ENCODE measurements around the gene TOR4A.
"Not testable (repeated sequence)": the region's sequence is repeated elsewhere in the genome, so short reads cannot be mapped to it uniquely, and the experiment has no call there.

Gene TOR4A

DNA sequence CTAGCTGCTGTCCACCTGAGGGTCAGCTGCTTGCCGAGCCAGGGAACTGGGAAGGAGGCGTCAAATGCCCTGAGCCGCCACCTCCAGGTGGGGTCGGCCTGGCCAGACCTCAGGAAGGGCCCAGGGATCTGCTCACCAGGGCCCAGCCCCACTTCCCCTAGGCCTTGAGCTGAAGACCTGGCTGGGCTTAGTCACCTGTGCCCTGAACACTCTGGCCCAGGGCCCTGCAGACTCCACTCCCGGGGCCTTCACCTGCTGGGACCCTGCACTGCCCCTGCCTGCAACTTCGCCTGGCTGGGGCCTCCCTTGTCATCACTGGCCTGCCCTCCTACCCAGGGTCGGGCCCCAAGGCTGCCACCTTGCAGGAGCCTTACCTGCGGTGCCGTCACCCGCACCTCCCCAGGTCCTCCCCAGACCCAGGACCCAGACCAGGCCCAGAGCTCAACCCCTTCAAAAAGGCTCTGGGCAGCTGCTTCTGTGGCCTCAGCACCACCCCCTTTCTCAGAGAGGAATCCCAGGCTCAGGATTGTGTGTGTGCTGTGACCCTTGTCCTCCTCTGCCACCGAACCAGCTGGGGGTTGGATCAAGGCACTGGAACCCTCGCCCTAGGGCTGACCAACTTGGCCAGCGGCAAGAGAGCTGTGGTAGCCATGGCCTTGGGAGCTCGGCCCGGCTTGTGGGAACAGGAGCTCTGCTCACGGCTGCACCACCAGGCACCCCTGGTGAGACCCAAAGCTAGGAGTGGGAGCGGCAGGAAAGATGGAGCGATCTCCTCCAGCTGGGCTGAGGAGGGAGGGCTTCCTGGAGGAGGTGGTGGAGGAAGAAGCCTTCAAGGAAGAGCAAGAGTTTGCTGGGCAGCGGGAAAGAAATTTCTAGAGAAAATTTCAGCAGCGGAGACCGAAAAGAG lies 23.6 kb upstream of the TOR4A start:
- DNase-seq: no peak

DNA sequence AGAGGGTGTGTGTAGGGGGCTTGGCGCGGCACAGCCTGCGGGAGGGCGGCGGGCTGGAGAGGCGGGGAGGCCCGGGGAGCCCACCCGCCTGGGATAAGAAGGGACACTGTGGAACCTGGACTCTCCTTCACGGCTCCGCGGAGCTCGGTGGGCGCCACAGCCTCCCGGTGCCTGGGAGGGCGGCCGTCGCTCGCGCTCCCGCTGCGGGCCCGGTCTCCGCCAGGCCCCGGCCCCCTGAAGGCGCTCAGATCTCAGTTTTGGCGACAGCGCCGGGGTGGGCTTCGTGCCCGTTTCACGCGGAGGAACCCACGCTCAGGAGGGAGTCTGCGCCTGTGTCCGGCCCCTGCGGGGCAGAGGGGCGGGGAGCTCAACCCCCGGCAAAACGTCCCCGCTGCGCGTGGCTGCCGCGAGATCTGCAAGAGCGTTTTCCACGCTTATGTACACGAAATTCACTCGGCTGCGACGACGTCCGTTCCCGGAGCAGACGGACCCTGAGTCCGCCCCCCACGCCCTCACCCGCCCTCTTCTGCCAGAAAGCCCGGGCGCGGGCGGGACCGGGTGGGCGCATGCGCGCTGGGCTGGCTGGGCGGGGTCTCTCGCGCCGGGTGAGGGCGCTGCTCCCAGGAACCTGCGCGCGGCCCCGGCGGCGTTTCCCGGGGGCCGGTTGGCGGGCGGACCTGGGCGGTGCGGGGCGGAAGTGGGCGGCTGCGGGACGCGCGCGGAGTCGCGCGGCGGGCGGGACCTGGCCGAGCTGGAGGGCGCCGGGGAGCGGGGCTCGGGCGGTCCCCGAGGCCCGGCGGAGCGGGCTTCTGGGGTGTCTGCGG lies 22.7 kb upstream of the TOR4A start, which contains the start of gene NELFB:
Gene NELFB (plus strand): TSS at position 704 of the 824 bp plus-strand sequence.
- DNase-seq: peak; percentile 43

DNA sequence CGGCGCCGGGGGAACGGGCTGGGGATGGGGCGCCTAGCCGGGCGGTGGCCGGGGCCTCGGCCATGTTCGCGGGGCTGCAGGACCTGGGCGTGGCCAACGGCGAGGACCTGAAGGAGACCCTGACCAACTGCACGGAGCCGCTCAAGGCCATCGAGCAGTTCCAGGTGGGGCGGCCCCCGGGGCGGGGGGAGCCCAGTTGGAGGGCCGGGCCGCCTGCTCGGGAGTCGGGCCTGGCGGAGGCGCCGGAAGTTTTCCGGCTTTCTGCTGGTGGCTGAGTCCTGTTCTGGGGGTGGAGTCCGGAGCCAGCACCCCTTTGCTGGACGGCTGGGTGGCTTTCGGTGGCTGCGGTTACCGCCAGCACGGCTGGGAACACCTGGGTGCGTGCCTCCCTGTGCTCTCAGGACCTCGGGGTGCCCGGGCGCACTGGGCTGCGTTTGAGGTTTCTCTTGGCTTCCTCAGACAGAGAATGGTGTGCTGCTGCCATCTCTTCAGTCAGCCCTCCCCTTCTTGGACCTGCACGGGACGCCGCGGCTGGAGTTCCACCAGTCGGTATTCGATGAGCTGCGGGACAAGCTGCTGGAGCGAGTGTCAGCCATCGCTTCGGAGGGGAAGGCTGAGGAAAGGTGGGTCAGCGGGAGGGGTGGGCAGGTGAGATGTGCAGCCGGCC lies 21.9 kb upstream of the TOR4A start:
- DNase-seq: no peak

DNA sequence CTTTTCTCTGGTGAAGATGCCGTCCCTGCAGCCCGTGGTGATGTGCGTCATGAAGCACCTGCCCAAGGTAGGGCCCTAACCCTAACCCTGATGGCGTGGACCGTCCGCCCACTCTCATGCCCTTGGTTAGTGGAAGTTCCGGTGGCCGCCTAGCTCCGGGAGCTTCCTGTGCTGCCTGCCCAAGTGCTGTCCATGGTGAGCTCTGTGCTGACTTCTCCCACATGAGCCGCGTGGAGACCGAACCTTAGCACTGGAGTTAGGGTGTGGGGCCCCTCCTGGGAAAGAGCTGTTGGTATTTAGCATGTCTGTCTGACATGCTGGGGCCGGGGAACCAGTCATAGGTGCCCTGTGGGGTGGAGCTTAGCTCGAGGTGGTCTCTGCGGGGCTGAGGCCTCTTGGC lies 21.2 kb upstream of the TOR4A start:
- DNase-seq: no peak

DNA sequence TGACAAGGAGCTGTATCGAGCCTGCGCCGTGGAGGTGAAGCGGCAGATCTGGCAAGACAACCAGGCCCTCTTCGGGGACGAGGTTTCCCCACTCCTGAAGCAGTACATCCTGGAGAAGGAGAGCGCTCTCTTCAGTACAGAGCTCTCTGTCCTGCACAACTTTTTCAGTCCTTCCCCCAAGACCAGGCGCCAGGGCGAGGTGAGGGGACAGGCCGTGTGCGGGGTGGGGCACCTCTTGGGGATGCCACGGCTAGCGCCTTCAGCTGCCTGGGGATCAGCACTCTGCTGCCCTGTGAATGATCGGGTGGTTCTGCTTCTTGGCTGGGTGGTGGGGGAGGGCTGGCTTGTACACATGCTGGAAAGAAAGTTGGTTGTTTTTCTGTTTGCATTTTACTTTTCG lies 20.7 kb upstream of the TOR4A start:
- no peak for DNase-seq

DNA sequence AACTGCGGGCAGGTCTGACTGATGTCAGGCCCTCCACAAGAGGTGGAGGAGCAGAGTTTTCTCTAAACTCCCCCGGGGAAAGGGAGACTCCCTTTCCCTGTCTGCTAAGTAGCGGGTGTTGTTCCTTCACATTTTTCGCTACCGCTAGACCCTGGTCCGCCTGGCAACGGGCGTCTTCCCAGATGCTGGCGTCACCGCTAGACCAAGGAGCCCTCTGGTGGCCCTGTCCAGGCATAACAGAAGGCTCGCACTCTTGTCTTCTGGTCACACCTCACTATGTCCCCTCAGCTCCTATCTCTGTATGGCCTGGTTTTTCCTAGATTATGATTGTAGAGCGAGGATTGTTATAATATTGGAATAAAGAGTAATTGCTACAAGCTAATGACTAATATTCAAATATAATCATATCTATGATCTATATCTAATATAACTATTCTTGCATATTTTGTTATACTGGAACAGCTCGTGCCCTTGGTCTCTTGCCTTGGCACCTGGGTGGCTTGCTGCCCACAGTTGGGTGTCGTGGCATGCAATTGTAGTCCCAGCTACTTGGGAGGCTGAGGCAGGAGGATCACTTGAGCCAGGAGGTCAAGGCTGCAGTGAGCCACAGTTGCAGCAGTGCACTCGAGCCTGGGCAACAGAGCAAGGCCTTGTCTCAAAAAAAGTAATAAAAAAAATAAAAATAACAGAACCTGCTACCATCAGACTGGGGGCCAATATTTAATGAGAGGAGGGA lies 15.2 kb upstream of the TOR4A start:
- not testable (repeated sequence) for DNase-seq

DNA sequence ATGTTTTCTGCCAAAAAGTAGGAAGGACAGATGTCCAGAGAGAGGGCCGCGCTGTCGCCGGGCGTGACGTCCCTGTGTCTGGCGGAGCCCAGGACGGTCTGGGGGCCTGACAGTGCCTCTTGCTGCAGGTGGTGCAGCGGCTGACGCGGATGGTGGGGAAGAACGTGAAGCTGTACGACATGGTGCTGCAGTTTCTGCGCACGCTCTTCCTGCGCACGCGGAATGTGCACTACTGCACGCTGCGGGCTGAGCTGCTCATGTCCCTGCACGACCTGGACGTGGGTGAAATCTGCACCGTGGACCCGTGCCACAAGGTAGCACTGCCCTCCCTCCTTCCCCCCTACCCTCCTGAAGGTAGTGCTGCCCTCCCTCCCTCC lies 14.6 kb upstream of the TOR4A start:
- DNase-seq: no peak

DNA sequence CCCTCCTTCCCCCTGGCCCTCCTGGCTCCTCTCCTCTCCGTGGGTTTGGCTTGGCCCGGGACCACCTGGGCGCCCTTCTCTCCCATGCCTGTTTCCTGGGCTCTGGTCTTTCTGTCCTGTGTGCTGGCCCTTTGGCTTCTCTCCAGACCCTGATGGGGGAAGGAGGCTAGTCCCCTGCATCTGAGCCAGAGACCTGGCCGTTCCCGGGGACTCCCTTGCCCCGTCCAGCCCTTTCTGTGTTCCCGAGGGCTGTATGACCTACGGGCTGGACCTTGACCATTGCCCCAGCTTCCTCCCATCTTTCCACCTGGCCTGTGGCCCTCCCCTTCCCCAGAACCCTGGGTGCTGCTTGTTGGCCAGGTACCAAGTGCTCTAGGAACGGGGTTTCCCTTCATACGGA lies 14.0 kb upstream of the TOR4A start:
- no peak for DNase-seq

DNA sequence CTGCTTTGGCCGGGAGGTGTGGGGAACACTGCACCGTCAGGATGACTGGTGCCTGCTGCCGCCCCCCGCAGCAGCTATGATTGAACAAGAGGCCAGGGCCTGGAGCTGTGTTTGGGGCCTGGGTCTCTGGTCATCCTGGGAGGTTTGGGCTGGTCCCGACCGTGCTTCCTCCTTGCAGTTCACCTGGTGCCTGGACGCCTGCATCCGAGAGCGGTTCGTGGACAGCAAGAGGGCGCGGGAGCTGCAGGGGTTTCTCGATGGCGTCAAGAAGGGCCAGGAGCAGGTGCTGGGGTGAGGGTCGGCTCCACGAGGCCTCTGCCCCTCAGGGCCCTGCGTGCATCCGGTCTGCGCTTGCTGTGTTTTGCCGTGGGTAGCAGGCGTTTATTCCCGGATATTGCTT lies 13.5 kb upstream of the TOR4A start:
- no peak for DNase-seq

DNA sequence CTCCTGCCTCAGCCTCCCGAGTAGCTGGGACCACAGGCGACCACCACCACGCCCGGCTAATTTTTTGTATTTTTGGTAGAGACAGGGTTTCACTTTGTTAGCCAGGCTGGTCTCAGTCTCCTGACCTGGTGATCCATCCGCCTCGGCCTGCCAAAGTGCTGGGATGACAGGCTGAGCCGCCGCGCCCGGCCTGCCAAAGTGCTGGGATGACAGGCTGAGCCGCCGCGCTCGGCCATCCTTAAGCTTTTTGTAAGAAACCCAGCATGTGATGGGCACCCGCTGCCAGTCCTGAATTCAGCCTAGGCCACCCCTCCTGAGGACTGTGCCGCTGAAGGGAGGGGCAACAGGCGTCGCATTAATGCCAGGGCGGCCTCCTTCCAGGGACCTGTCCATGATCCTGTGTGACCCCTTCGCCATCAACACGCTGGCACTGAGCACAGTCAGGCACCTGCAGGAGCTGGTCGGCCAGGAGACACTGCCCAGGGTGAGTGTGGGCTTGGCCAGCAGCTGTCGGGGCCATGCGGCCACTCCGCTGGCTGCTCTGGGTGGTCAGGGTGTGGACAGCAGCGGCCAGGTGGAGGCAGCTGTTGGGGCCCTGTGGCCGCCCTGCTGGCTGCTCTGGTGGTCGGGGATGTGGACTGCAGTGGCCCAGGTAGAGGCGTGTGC lies 11.9 kb upstream of the TOR4A start:
- no peak for DNase-seq

DNA sequence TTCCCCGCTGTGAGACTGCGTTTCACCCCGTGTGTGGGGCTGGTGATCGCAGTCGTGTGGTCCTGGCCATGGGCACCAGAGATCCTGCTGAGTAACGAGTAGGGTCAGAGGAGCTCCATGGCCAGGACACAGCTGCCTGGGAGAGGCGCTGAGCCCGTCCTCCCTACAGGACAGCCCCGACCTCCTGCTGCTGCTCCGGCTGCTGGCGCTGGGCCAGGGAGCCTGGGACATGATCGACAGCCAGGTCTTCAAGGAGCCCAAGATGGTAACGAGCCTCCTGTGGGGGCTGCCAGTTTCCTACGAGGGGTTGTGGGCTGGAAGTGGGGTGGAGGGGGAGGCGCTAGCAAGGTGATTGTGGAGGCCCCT lies 11.4 kb upstream of the TOR4A start:
- no peak for DNase-seq

DNA sequence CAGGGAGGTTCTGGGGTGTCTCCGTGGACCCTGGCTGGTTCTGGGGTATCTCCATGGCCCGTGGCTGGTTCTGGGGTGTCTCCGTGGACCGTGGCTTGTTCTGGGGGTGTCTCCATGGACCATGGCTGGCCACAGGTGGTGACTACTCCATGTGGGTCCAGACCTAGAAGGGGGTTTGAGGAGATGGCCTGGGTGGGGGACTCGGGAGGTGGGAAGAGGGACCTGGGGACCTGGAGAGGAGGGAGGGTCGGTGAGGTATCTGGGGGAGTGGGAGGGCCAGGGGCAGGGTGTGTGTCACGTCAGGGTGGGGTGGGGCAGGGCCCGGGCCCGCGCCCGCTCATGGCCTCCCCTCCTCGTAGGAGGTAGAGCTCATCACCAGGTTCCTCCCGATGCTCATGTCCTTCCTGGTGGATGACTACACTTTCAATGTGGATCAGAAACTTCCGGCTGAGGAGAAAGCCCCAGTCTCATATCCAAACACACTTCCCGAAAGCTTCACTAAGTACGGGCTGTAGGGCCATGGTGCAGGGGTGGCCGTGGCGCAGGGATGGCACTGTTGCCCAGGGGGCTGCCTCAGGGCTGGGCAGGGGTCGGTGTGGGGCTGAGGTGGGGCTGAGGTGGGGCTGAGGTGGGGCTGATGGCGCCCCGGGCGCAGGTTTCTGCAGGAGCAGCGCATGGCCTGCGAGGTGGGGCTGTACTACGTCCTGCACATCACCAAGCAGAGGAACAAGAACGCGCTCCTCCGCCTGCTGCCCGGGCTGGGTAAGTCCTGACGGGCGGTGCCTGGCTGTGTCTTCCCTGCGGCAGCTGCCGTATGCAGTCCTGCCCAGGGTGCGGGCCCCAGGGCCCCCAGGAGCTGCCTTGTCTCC lies 10.7 kb upstream of the TOR4A start:
- no peak for DNase-seq

DNA sequence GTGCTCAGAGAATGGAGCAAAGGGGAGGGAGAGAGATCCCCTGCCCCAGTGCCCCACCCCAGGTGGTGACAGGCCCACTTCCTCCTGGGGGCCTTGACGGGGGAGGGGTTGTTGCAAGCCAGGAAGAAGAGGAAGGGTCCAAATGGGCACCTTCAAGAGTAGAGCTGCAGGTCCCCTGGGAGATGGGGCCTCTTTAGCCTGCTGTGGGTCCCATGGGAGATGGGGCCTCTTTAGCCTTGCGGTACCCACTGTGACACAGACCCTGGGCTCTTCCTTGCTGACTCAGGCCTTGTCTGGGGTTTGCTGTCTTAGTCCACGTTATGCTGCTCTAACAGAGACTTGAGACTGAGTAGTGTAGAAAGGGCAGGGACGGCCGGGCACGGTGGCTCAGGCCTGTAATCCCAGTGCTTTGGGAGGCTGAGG lies 9.6 kb upstream of the TOR4A start:
- no peak for DNase-seq

DNA sequence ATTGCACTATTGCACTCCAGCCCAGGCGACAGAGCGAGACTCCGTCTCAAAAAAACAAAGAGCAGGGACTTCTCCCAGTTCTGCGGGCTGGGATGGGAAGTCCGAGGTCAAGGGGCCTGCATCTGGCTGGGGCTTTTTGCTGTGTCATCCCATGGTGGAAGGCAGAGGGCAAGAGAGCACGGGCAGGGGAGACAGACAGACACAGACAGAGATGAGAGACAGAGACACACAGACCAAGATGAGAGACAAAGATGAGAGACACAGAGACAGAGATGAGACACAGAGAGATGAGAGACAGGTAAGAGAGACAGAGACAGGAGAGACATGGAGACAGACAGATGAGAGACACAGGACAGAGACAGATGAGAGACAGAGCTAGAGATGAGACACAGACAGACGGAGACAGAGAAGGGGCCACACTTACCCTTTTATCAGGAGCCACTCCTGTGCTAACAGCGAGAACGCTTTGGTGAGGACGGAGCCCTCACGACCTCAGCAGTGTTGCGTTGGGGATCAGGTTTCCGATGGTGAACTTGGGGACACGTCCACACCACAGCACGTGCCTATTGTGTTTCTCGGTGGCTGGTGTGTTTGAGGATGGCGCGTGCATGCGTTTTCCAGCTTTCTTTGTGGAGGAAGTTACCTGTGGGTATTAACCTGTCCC lies 8.9 kb upstream of the TOR4A start:
- DNase-seq: no peak

DNA sequence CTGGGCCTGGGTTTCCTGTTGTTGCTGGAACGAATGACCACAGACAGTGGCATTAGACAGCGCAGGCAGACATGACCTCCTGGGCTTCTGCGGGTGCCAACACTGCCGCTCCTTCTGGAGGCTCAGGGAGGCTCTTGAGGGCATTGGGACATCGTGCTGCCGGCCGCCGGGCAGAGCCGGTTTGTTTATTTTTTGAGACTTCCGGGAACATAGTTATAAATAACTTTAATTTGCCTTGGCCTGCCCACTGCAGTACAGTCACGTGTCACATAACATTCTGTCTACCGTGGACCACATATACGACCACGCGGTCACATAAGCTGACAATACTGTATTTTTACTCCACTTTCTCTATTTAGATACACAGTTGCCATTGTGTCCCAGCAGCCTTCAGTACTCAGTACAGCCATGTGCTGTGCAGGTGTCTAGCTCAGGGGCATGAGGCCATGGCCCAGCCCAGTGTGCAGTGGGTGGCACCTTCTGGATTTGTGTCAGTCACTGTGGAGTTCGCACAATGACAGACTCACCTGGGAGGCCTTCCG lies 8.2 kb upstream of the TOR4A start:
- DNase-seq: no peak

DNA sequence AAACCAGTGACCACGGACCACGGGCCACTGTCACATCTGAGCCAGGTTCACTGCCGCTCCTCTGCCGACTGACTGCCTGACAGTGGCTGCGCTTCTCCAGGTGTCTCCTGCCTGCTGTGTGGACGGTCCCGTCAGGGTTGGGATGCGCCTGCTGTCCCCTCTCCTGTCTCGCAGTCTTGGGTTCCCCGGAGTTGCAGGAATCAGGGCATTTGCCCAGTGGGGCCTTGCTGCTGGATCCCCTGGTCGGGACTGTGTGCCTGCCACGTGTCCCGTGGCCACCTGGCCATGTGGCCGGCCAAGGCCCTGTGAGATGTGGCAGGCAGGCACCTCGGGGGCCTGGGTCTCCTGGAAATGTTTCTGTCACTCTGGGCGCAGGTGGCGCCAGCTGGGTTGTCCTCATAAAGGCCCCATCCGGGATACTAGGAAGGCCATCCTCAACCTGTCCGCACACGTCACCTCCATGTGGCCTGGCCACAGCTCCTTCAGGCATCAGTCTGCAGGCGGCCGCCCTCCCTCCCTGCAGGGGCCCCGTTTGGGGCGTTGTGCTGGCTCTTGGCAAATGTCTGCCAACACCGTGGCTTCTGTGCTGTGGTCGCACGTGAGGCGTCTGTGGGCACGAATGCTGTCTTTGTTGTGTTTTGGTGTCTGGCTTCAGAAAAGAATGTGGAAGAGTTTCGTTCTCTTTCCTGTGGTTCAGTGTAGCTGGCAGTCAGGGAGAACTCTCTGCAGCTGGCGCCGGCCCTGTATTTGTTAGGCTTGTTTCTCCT lies 6.4 kb upstream of the TOR4A start:
- no peak for DNase-seq

DNA sequence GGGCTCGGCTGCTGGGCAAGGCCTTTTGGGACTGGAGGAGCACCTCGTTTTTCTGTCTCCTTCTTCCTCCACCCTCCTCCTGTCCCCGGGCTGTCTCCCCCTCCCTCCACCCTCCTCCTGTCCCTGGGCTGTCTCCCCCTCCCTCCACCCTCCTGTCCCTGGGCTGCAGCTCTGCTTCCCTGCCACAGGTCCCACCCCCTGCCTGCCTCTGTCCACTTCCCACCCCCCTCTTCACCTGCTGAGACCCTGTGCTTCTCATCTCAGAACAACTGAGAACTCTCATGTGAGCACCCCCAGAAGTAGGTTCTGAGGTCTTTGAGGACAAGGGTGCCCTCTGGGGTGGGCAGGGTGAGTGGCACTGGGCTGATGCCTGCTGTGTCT lies 5.8 kb upstream of the TOR4A start:
- DNase-seq: no peak

DNA sequence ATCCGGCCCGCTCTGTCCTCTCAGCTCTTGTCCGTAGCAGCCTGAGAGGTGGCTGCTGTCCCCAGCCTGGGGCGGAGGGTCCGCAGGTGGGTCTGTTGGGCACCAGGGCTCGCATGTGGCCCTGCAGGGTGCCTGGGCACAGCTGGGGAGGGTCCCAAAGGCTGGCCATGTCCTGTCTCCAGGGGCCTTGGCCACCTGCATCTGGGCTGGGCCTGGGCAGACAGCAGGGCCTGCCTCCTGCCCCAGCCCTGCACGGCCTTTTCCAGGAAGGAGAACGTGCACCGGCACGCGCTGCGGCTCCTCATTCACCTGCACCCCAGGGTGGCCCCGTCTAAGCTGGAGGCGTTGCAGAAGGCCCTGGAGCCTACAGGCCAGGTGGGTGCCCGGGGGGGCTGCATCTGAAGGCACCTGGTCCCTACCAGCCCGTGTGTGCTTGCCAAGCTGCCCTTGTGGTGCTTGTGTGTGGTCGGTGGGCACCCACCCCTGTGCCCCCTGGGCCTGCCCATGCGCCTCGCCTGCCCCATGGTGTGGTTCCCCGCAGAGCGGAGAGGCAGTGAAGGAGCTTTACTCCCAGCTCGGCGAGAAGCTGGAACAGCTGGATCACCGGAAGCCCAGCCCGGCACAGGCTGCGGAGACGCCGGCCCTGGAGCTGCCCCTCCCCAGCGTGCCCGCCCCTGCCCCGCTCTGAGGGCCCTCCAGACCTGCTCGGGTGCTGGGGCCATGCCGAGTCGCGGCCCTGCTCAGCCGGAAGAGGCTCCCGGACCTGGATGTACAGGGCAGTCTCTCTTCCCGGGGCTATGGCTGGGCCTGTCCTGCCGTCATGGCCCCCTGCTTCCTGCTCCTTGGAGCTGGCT lies 5.1 kb upstream of the TOR4A start:
- DNase-seq: no peak

DNA sequence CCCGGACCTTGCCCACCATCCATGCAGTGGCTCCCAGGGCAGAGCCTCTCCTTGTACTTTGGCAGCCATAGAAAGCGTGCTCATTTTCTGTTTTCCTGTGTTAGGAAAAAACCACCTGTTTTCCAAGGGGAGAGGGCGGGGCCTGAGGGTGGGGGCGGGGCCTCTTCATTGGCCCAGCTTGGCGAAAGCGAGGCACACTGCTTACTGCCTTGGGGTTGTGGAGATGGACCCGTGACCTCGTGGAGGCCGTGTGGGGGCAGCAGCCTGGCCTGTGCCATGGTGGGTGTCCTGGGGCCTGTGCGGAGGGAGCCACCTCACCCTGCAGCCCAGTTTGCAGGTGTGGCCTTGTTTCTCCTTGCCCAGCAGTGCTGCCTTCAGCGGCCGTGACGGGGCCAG lies 4.4 kb upstream of the TOR4A start:
- no peak for DNase-seq
